Measurements from ENCODE around the gene BROX.
"Not testable (repeated sequence)": the region's sequence is repeated elsewhere in the genome, so short reads cannot be mapped to it uniquely, and the experiment has no call there.

Gene BROX

GRCh38 chr1:222732216-222733159 is 20.1 kb downstream of the BROX start:
- DNase-seq (ENCODE audit: low read depth in 2 of 2): no peak

- no peak for DNase-seq (ENCODE audit: low read depth in 2 of 2)
Observed at GRCh38 chr1:222734740-222735139, 22.4 kb downstream of the BROX start.

GRCh38 chr1:222736470-222736869 is 24.1 kb downstream of the BROX start:
- DNase-seq (ENCODE audit: low read depth in 2 of 2): no peak

- DNase-seq (ENCODE audit: low read depth in 2 of 2): no peak
Observed at GRCh38 chr1:222736972-222737371, 24.6 kb downstream of the BROX start, which contains the start of gene FAM177B. Gene FAM177B, plus strand, starts transcription at chr1:222737202. Its CDS starts 9,344 bp downstream, at chr1:222746546.

GRCh38 chr1:222739465-222739864 is 27.1 kb downstream of the BROX start:
- no peak for DNase-seq (ENCODE audit: low read depth in 2 of 2)

- no peak for DNase-seq (ENCODE audit: low read depth in 2 of 2)
Observed at GRCh38 chr1:222739929-222740328, 27.6 kb downstream of the BROX start.

GRCh38 chr1:222741630-222742457 is 29.5 kb downstream of the BROX start:
- not testable (repeated sequence) for DNase-seq (ENCODE audit: low read depth in 2 of 2)

- no peak for DNase-seq (ENCODE audit: low read depth in 2 of 2)
Observed at GRCh38 chr1:222749927-222750326, 37.6 kb downstream of the BROX start.

- no peak for DNase-seq (ENCODE audit: low read depth in 2 of 2)
Observed at GRCh38 chr1:222750651-222751050, 38.3 kb downstream of the BROX start.

- DNase-seq (ENCODE audit: low read depth in 2 of 2): no peak
Observed at GRCh38 chr1:222751255-222751654, 38.9 kb downstream of the BROX start.

GRCh38 chr1:222754366-222755139 is 42.2 kb downstream of the BROX start:
- peak; percentile 59 to 71 for DNase-seq (ENCODE audit: low read depth in 2 of 2)

GRCh38 chr1:222757646-222758268 is 45.4 kb downstream of the BROX start:
- no peak for DNase-seq (ENCODE audit: low read depth in 2 of 2)

- no peak for DNase-seq (ENCODE audit: low read depth in 2 of 2)
Observed at GRCh38 chr1:222759451-222760035, 47.2 kb downstream of the BROX start.

GRCh38 chr1:222761083-222761482 is 48.7 kb downstream of the BROX start:
- no peak for DNase-seq (ENCODE audit: low read depth in 2 of 2)

- DNase-seq (ENCODE audit: low read depth in 2 of 2): not testable (repeated sequence)
Observed at GRCh38 chr1:222762178-222762577, 49.8 kb downstream of the BROX start.

GRCh38 chr1:222767152-222767571 is 54.8 kb downstream of the BROX start:
- DNase-seq (ENCODE audit: low read depth in 2 of 2): no peak

GRCh38 chr1:222768592-222768991 is 56.2 kb downstream of the BROX start:
- DNase-seq (ENCODE audit: low read depth in 2 of 2): no peak

GRCh38 chr1:222769181-222769580 is 56.8 kb downstream of the BROX start:
- DNase-seq (ENCODE audit: low read depth in 2 of 2): no peak

- no peak for DNase-seq (ENCODE audit: low read depth in 2 of 2)
Observed at GRCh38 chr1:222769971-222770620, 57.7 kb downstream of the BROX start.

- no peak for DNase-seq (ENCODE audit: low read depth in 2 of 2)
Observed at GRCh38 chr1:222772996-222773379, 60.6 kb downstream of the BROX start.

All from fibroblast of skin of left biceps (primary cell).